ENCODE data around the gene PRCD. TPM values are rescaled to one million over a fixed set of nuclear protein-coding genes. Genes with fewer than 3 reads are reported as not detected.

Gene PRCD
- total RNA-seq, 1 donor from 2014 or later = 0.52 TPM

- H3K27ac ChIP-seq (ENCODE audit: low read depth, low read length) = peak overlapping the region; percentile 90
- H3K36me3 ChIP-seq (ENCODE audit: control insufficient read depth in 3 of 3, insufficient read depth in 3 of 3, low read length in 3 of 3) = no peaks in the 10 kb centered on the region
- H3K9ac ChIP-seq (ENCODE audit: low read depth in 1 of 3, low read length in 3 of 3) = peak overlapping the region; percentile 72 to 87 (median 75)
- no peaks in the 10 kb centered on the region for H3K27me3 ChIP-seq (ENCODE audit: control insufficient read depth in 3 of 3, insufficient read depth in 3 of 3, low read length in 3 of 3)
- peak overlapping the region; percentile 43 to 66 (median 61) for H3K4me3 ChIP-seq (ENCODE audit: low read length in 3 of 3)
- peaks cover 49 to 73% (median 70%) of the 10 kb centered on the region in 3 donors for H3K4me1 ChIP-seq (ENCODE audit: control insufficient read depth in 3 of 3, insufficient read depth in 3 of 3, low read length in 3 of 3)
- H3K9me3 ChIP-seq (ENCODE audit: control insufficient read depth in 3 of 3, low read length in 3 of 3) = no peaks in the 10 kb centered on the region
Measured at GRCh38 chr17:76497699-76497978, 42.2 kb upstream of the PRCD start.

GRCh38 chr17:76497979-76498875 lies 41.6 kb upstream of the PRCD start:
- Histone ChIP-seq H3K27ac (ENCODE audit: low read depth, low read length) (peak overlapping the region; percentile 90), H3K4me3 (ENCODE audit: low read length in 3 of 3) (peak overlapping the region; percentile 43 to 67 (median 61)), H3K4me1 (ENCODE audit: control insufficient read depth in 3 of 3, insufficient read depth in 3 of 3, low read length in 3 of 3) (peaks cover 43 to 67% (median 64%) of the 10 kb centered on the region in 3 donors)

GRCh38 chr17:76498876-76499251 lies 41.0 kb upstream of the PRCD start:
- Histone ChIP-seq H3K27me3 (ENCODE audit: control insufficient read depth in 3 of 3, insufficient read depth in 3 of 3, low read length in 3 of 3) (no peaks in the 10 kb centered on the region), H3K27ac (ENCODE audit: low read depth, low read length) (peak overlapping the region; percentile 90), H3K9me3 (ENCODE audit: control insufficient read depth in 3 of 3, low read length in 3 of 3) (no peaks in the 10 kb centered on the region), H3K4me3 (ENCODE audit: low read length in 3 of 3) (peak overlapping the region in 2 of 3 donors; percentile 24 to 67), H3K9ac (ENCODE audit: low read depth in 1 of 3, low read length in 3 of 3) (peak overlapping the region; percentile 69 to 87 (median 85)), H3K36me3 (ENCODE audit: control insufficient read depth in 3 of 3, insufficient read depth in 3 of 3, low read length in 3 of 3) (no peaks in the 10 kb centered on the region), H3K4me1 (ENCODE audit: control insufficient read depth in 3 of 3, insufficient read depth in 3 of 3, low read length in 3 of 3) (peaks cover 38 to 61% (median 58%) of the 10 kb centered on the region in 3 donors)

More at GRCh38 chr17:76497979-76498875, 41.6 kb upstream of the PRCD start:
- H3K9me3 ChIP-seq (ENCODE audit: control insufficient read depth in 3 of 3, low read length in 3 of 3) = no peaks in the 10 kb centered on the region
- no peaks in the 10 kb centered on the region for H3K27me3 ChIP-seq (ENCODE audit: control insufficient read depth in 3 of 3, insufficient read depth in 3 of 3, low read length in 3 of 3)
- no peaks in the 10 kb centered on the region for H3K36me3 ChIP-seq (ENCODE audit: control insufficient read depth in 3 of 3, insufficient read depth in 3 of 3, low read length in 3 of 3)
- H3K9ac ChIP-seq (ENCODE audit: low read depth in 1 of 3, low read length in 3 of 3) = peak overlapping the region; percentile 72 to 87 (median 75)

GRCh38 chr17:76499267-76499667 lies 40.6 kb upstream of the PRCD start:
- Histone ChIP-seq H3K9ac (ENCODE audit: low read depth in 1 of 3, low read length in 3 of 3) (peak overlapping the region in 2 of 3 donors; percentile 85 to 87), H3K36me3 (ENCODE audit: control insufficient read depth in 3 of 3, insufficient read depth in 3 of 3, low read length in 3 of 3) (no peaks in the 10 kb centered on the region), H3K27ac (ENCODE audit: low read depth, low read length) (peak overlapping the region; percentile 90), H3K4me3 (ENCODE audit: low read length in 3 of 3) (peak overlapping the region in 2 of 3 donors; percentile 24 to 76), H3K4me1 (ENCODE audit: control insufficient read depth in 3 of 3, insufficient read depth in 3 of 3, low read length in 3 of 3) (peaks cover 38 to 58% (median 58%) of the 10 kb centered on the region in 3 donors), H3K27me3 (ENCODE audit: control insufficient read depth in 3 of 3, insufficient read depth in 3 of 3, low read length in 3 of 3) (no peaks in the 10 kb centered on the region), H3K9me3 (ENCODE audit: control insufficient read depth in 3 of 3, low read length in 3 of 3) (no peaks in the 10 kb centered on the region)

- Histone ChIP-seq H3K36me3 (ENCODE audit: control insufficient read depth in 3 of 3, insufficient read depth in 3 of 3, low read length in 3 of 3) (no peaks in the 10 kb centered on the region), H3K27me3 (ENCODE audit: control insufficient read depth in 3 of 3, insufficient read depth in 3 of 3, low read length in 3 of 3) (no peaks in the 10 kb centered on the region), H3K4me1 (ENCODE audit: control insufficient read depth in 3 of 3, insufficient read depth in 3 of 3, low read length in 3 of 3) (peaks cover 38 to 58% (median 57%) of the 10 kb centered on the region in 3 donors), H3K9me3 (ENCODE audit: control insufficient read depth in 3 of 3, low read length in 3 of 3) (no peaks in the 10 kb centered on the region), H3K4me3 (ENCODE audit: low read length in 3 of 3) (peak overlapping the region; percentile 70 to 83 (median 76)), H3K9ac (ENCODE audit: low read depth in 1 of 3, low read length in 3 of 3) (peak overlapping the region; percentile 76 to 87 (median 85)), H3K27ac (ENCODE audit: low read depth, low read length) (peak overlapping the region; percentile 73)
Measured at GRCh38 chr17:76500074-76500746, 39.6 kb upstream of the PRCD start.

- Histone ChIP-seq H3K4me3 (ENCODE audit: low read length in 3 of 3) (peak overlapping the region; percentile 70 to 83 (median 76)), H3K27me3 (ENCODE audit: control insufficient read depth in 3 of 3, insufficient read depth in 3 of 3, low read length in 3 of 3) (no peaks in the 10 kb centered on the region), H3K9me3 (ENCODE audit: control insufficient read depth in 3 of 3, low read length in 3 of 3) (no peaks in the 10 kb centered on the region), H3K36me3 (ENCODE audit: control insufficient read depth in 3 of 3, insufficient read depth in 3 of 3, low read length in 3 of 3) (no peaks in the 10 kb centered on the region), H3K9ac (ENCODE audit: low read depth in 1 of 3, low read length in 3 of 3) (peak overlapping the region; percentile 76 to 87 (median 85)), H3K27ac (ENCODE audit: low read depth, low read length) (peak overlapping the region; percentile 73), H3K4me1 (ENCODE audit: control insufficient read depth in 3 of 3, insufficient read depth in 3 of 3, low read length in 3 of 3) (peaks cover 38 to 58% (median 54%) of the 10 kb centered on the region in 3 donors)
Measured at GRCh38 chr17:76500747-76501017, 39.2 kb upstream of the PRCD start.

GRCh38 chr17:76501018-76501826 lies 38.6 kb upstream of the PRCD start, which contains the start of gene RHBDF2:
Gene RHBDF2, minus strand, starts transcription at chr17:76501423. Its CDS starts 19,899 bp downstream, at chr17:76481524.
- Histone ChIP-seq H3K27ac (ENCODE audit: low read depth, low read length) (peak within 1 kb of the TSS; percentile 73), H3K27me3 (ENCODE audit: control insufficient read depth in 3 of 3, insufficient read depth in 3 of 3, low read length in 3 of 3) (no peaks in the 10 kb centered on the region), H3K36me3 (ENCODE audit: control insufficient read depth in 3 of 3, insufficient read depth in 3 of 3, low read length in 3 of 3) (no peaks in the 10 kb centered on the region), H3K9me3 (ENCODE audit: control insufficient read depth in 3 of 3, low read length in 3 of 3) (no peaks in the 10 kb centered on the region), H3K9ac (ENCODE audit: low read depth in 1 of 3, low read length in 3 of 3) (peak within 1 kb of the TSS; percentile 76 to 87 (median 85)), H3K4me1 (ENCODE audit: control insufficient read depth in 3 of 3, insufficient read depth in 3 of 3, low read length in 3 of 3) (peaks cover 38 to 53% (median 50%) of the 10 kb centered on the region in 3 donors), H3K4me3 (ENCODE audit: low read length in 3 of 3) (peak within 1 kb of the TSS; percentile 70 to 83 (median 76))

- Histone ChIP-seq H3K36me3 (ENCODE audit: control insufficient read depth in 3 of 3, insufficient read depth in 3 of 3, low read length in 3 of 3) (no peaks in the 10 kb centered on the region), H3K27ac (ENCODE audit: low read depth, low read length) (peak overlapping the region; percentile 73), H3K9ac (ENCODE audit: low read depth in 1 of 3, low read length in 3 of 3) (peak overlapping the region; percentile 38 to 87 (median 65)), H3K4me1 (ENCODE audit: control insufficient read depth in 3 of 3, insufficient read depth in 3 of 3, low read length in 3 of 3) (peaks cover 41 to 54% (median 51%) of the 10 kb centered on the region in 3 donors), H3K4me3 (ENCODE audit: low read length in 3 of 3) (peak overlapping the region; percentile 68 to 81 (median 76)), H3K9me3 (ENCODE audit: control insufficient read depth in 3 of 3, low read length in 3 of 3) (no peaks in the 10 kb centered on the region), H3K27me3 (ENCODE audit: control insufficient read depth in 3 of 3, insufficient read depth in 3 of 3, low read length in 3 of 3) (peaks cover 0 to 4% (median 0%) of the 10 kb centered on the region in 3 donors)
Measured at GRCh38 chr17:76501827-76502307, 38.0 kb upstream of the PRCD start.

- no peaks in the 10 kb centered on the region for H3K36me3 ChIP-seq (ENCODE audit: control insufficient read depth in 3 of 3, insufficient read depth in 3 of 3, low read length in 3 of 3)
- no peak overlapping the region for H3K9ac ChIP-seq (ENCODE audit: low read depth in 1 of 3, low read length in 3 of 3)
- no peak overlapping the region for H3K27ac ChIP-seq (ENCODE audit: low read depth, low read length)
- H3K4me3 ChIP-seq (ENCODE audit: low read length in 3 of 3) = no peak overlapping the region
- no peaks in the 10 kb centered on the region for H3K9me3 ChIP-seq (ENCODE audit: control insufficient read depth in 3 of 3, low read length in 3 of 3)
- peaks cover 39 to 48% (median 45%) of the 10 kb centered on the region in 3 donors for H3K4me1 ChIP-seq (ENCODE audit: control insufficient read depth in 3 of 3, insufficient read depth in 3 of 3, low read length in 3 of 3)
- H3K27me3 ChIP-seq (ENCODE audit: control insufficient read depth in 3 of 3, insufficient read depth in 3 of 3, low read length in 3 of 3) = peaks cover 0 to 7% (median 0%) of the 10 kb centered on the region in 3 donors
Measured at GRCh38 chr17:76502341-76503211, 37.3 kb upstream of the PRCD start.
